ENCODE measurements around the gene PMVK.

- TF ChIP-seq CTCF (IDR thresholded peaks at IDR 0.05) (peak in 1 of 3 donors; percentile 66), POLR2AphosphoS5 (IDR thresholded peaks at IDR 0.05) (peak; percentile 86 to 89 (median 86)), POLR2A (IDR thresholded peaks at IDR 0.05) (peak; percentile 32)
These were observed 25.0 kb upstream of the PMVK start, which contains the start of gene PYGO2 for GRCh38 chr1:154961207-154962155.

All from breast epithelium (tissue), 3 donors.